Neural progenitor cell (in vitro differentiated cells): ENCODE results near the gene RPS26. TPM values are rescaled to one million over a fixed set of nuclear protein-coding genes. Genes with fewer than 3 reads are reported as not detected.

ENCODE experiments used
- DNase-seq: peaks from one replicate; pipeline ENCODE4 v3.0.0-alpha.2; 2016; ENCODE audit warnings: low spot score
- H2AFZ ChIP-seq: fragments of 200-600 bp; sonication (generic); replicated peaks from 2 replicates; pipeline ENCODE4 v1.6.1; 2016; ENCODE audit warnings: antibody characterized with exemption
- H3F3A ChIP-seq: fragments of 200-600 bp; sonication (generic); 2 replicates; pipeline ENCODE4 v1.6.1; 2016; ENCODE audit warnings: antibody characterized with exemption, low read depth
- H3K27ac ChIP-seq: fragments of 200-600 bp; sonication (generic); 2 replicates; pipeline ENCODE4 v1.5.1; 2016; ENCODE audit warnings: mild to moderate bottlenecking
- H3K27me3 ChIP-seq: fragments of 200-600 bp; sonication (generic); 2 replicates; pipeline ENCODE4 v1.6.1; 2016; ENCODE audit warnings: mild to moderate bottlenecking, moderate library complexity
- H3K36me3 ChIP-seq: fragments of 200-600 bp; sonication (generic); 2 replicates; pipeline ENCODE4 v1.5.1; 2016
- H3K4me1 ChIP-seq: fragments of 200-600 bp; sonication (generic); 2 replicates; pipeline ENCODE4 v1.6.1; 2016; ENCODE audit warnings: mixed run types
- H3K4me2 ChIP-seq: fragments of 200-600 bp; sonication (generic); 2 replicates; pipeline ENCODE4 v1.6.1; 2016
- H3K4me3 ChIP-seq: fragments of 200-600 bp; sonication (generic); 2 replicates; pipeline ENCODE4 v1.5.1; 2016
- H3K79me2 ChIP-seq: fragments of 200-600 bp; sonication (generic); 2 replicates; pipeline ENCODE4 v1.6.1; 2016; ENCODE audit warnings: low read depth
- H3K9ac ChIP-seq: fragments of 200-600 bp; sonication (generic); 2 replicates; pipeline ENCODE4 v1.6.1; 2016
- H3K9me3 ChIP-seq: fragments of 200-600 bp; sonication (generic); 2 replicates; pipeline ENCODE4 v1.5.1; 2016; ENCODE audit warnings: low read depth
- H4K20me1 ChIP-seq: fragments of 200-600 bp; sonication (generic); 2 replicates; pipeline ENCODE4 v1.6.1; 2016; ENCODE audit warnings: low read depth
- H3K27ac Mint-ChIP-seq: 3 replicates; pipeline ENCODE4 v1.8.0; 2021; ENCODE audit warnings: mixed read lengths
- H3K27me3 Mint-ChIP-seq: 2 replicates; pipeline ENCODE4 v1.8.0; 2022; ENCODE audit warnings: low read depth, mild to moderate bottlenecking, inconsistent platforms, moderate library complexity, mixed read lengths; ENCODE audit not compliant: insufficient read depth
- H3K36me3 Mint-ChIP-seq: 3 replicates; pipeline ENCODE4 v1.8.0; 2021; ENCODE audit warnings: mixed read lengths
- H3K4me1 Mint-ChIP-seq: 3 replicates; pipeline ENCODE4 v1.8.0; 2021; ENCODE audit warnings: mixed read lengths
- H3K4me3 Mint-ChIP-seq: 3 replicates; pipeline ENCODE4 v1.8.0; 2021; ENCODE audit warnings: mild to moderate bottlenecking, moderate library complexity, mixed read lengths
- H3K9me3 Mint-ChIP-seq: 3 replicates; pipeline ENCODE4 v1.8.0; 2020; ENCODE audit warnings: mixed read lengths
- CTCF ChIP-seq: fragments of 200-600 bp; sonication (generic); IDR thresholded peaks from 2 replicates; pipeline ENCODE4 v1.5.1; 2017; ENCODE audit warnings: antibody characterized with exemption, mild to moderate bottlenecking
- EZH2 ChIP-seq: fragments of 200-600 bp; sonication (generic); IDR thresholded peaks from 2 replicates; pipeline ENCODE4 v1.6.1; 2017; ENCODE audit warnings: antibody characterized with exemption, mild to moderate bottlenecking, moderate library complexity
- EZH2phosphoT487 ChIP-seq: fragments of 200-600 bp; sonication (generic); IDR thresholded peaks from 2 replicates; pipeline ENCODE4 v1.6.1; 2017; ENCODE audit warnings: antibody characterized with exemption
- total RNA-seq: library from RNA; depleted of rRNA; stranded (reverse); fragments of >200 nt; gene quantifications from 2 replicates; pipeline ENCODE4 v1.2.3, GENCODE V29; 2015; ENCODE audit warnings: low replicate concordance

The RPS26 gene
- total RNA-seq, 1 donor from 2014 or later, result 721 TPM

GRCh38 chr12:56007564-56008559 lies 33.9 kb upstream of the RPS26 start:
- TF ChIP-seq EZH2 (no peak), EZH2phosphoT487 (no peak), CTCF (no peak)
- no peaks in the 10 kb centered on the region for H4K20me1 ChIP-seq
- H3K27me3 Mint-ChIP-seq, result peaks cover 13% of the 10 kb centered on the region
- peaks cover 20% of the 10 kb centered on the region for H3F3A ChIP-seq
- H3K9ac ChIP-seq, result peak overlapping the region; percentile 64
- no peaks in the 10 kb centered on the region for H3K9me3 ChIP-seq
- H3K9me3 Mint-ChIP-seq, result no peaks in the 10 kb centered on the region
- peaks cover 4% of the 10 kb centered on the region for H3K4me1 ChIP-seq
- peak overlapping the region; percentile 90 for H3K4me3 Mint-ChIP-seq
- H3K4me3 ChIP-seq, result peak overlapping the region; percentile 69
- peaks cover 17% of the 10 kb centered on the region for H3K36me3 Mint-ChIP-seq
- no peaks in the 10 kb centered on the region for H3K27me3 ChIP-seq
- H2AFZ ChIP-seq, result peak overlapping the region; percentile 60
- DNase-seq, result peak; percentile 96
- peak overlapping the region; percentile 85 for H3K4me2 ChIP-seq
- H3K36me3 ChIP-seq, result no peaks in the 10 kb centered on the region
- H3K4me1 Mint-ChIP-seq, result peaks cover 14% of the 10 kb centered on the region
- no peaks in the 10 kb centered on the region for H3K79me2 ChIP-seq
- H3K27ac Mint-ChIP-seq, result peak overlapping the region; percentile 93
- peak overlapping the region; percentile 55 for H3K27ac ChIP-seq

DNA sequence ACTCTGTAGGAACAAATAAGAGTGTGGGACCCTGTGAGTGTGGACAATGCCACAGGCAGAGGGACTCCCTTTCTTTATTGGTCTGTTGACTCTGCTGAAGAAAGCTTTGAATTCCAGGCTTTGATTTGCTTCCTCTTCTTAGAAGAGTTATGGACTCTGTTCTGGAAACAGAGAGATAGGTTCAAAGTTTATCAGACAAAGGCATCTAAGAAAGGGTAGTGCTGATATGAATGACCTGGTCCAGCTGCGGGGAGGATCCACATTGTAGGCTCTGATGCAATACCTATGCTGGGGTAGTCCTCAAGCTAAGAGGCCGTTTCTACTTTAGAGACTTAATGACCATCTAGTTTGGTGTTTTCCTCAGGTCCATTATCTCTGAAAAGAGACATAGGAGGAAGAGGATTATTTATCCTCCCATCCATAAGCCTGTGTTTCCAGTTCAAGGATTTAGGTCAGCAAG lies 31.6 kb upstream of the RPS26 start:
- Mint-ChIP-seq H3K4me1 (peaks cover 17% of the 10 kb centered on the region), H3K36me3 (peaks cover 11% of the 10 kb centered on the region), H3K4me3 (peak overlapping the region; percentile 3)

DNA sequence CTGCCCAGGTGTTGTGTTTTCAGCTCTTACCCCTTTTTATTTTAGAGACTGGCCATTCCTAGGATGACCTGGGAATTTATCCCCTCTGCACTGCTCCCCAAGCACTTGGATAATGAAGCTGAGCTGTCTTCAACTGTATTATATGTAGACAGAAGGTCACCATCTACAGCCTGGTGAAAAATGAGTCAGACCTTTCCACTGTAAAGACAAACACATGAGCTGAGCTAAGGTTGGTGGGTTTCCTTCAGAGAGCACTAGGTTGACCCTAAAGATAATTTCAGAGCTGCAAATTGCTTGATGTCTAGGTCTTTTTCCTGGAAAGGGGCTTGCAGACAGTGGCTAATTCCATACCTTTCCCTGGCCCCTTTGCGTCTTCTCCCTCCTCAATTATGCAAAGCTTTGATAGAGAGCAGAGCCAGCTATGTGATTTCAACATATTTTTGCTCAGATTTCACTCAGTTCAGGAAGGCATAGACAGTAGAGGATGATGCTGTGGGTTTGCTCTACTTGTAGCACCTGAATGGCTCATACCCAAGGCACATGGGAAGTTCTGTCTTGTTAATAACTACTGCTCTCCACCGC lies 30.1 kb upstream of the RPS26 start:
- H3K4me1 Mint-ChIP-seq, result peaks cover 17% of the 10 kb centered on the region
- no peak overlapping the region for H3K9ac ChIP-seq
- H2AFZ ChIP-seq, result no peak overlapping the region
- H3K4me1 ChIP-seq, result peaks cover 4% of the 10 kb centered on the region
- H3K9me3 Mint-ChIP-seq, result no peaks in the 10 kb centered on the region
- H3K4me3 ChIP-seq, result no peak overlapping the region
- no peaks in the 10 kb centered on the region for H3K79me2 ChIP-seq
- no peaks in the 10 kb centered on the region for H4K20me1 ChIP-seq
- DNase-seq, result no peak
- H3K9me3 ChIP-seq, result no peaks in the 10 kb centered on the region
- no peak overlapping the region for H3K4me2 ChIP-seq
- no peak overlapping the region for H3K4me3 Mint-ChIP-seq
- H3F3A ChIP-seq, result peaks cover 13% of the 10 kb centered on the region
- H3K27me3 Mint-ChIP-seq, result peaks cover 7% of the 10 kb centered on the region
- no peaks in the 10 kb centered on the region for H3K36me3 ChIP-seq
- no peak overlapping the region for H3K27ac ChIP-seq
- no peaks in the 10 kb centered on the region for H3K27me3 ChIP-seq
- H3K36me3 Mint-ChIP-seq, result peaks cover 8% of the 10 kb centered on the region
- H3K27ac Mint-ChIP-seq, result no peak overlapping the region
- no peak for TF ChIP-seq CTCF

More for the DNA sequence above, 31.6 kb upstream of the RPS26 start:
- H3K4me1 ChIP-seq, result peaks cover 4% of the 10 kb centered on the region
- no peak overlapping the region for H3K9ac ChIP-seq
- H3K4me3 ChIP-seq, result no peak overlapping the region
- no peaks in the 10 kb centered on the region for H3K9me3 ChIP-seq
- H2AFZ ChIP-seq, result no peak overlapping the region
- H3K36me3 ChIP-seq, result no peaks in the 10 kb centered on the region
- no peak overlapping the region for H3K27ac ChIP-seq
- Mint-ChIP-seq H3K27ac (no peak overlapping the region), H3K27me3 (peaks cover 12% of the 10 kb centered on the region), H3K9me3 (no peaks in the 10 kb centered on the region)
- no peaks in the 10 kb centered on the region for H3K79me2 ChIP-seq
- H3F3A ChIP-seq, result peaks cover 19% of the 10 kb centered on the region
- TF ChIP-seq EZH2, result no peak
- TF ChIP-seq CTCF, result no peak
- no peak for TF ChIP-seq EZH2phosphoT487
- no peak overlapping the region for H3K4me2 ChIP-seq
- no peaks in the 10 kb centered on the region for H3K27me3 ChIP-seq
- no peak for DNase-seq
- H4K20me1 ChIP-seq, result no peaks in the 10 kb centered on the region
